Osteoblast (primary cell): ENCODE data around the gene CLSTN2. TPM values are rescaled to one million over a fixed set of nuclear protein-coding genes. Genes with fewer than 3 reads are reported as not detected.

Experiments
- DNase-seq: peaks from one replicate; pipeline ENCODE4 v3.0.0; 2011; ENCODE audit warnings: low spot score, mixed read lengths; ENCODE audit not compliant: insufficient read length; ENCODE audit errors: missing footprints
- H2AFZ ChIP-seq: 2 replicates; pipeline ENCODE4 v1.6.0; 2011; ENCODE audit warnings: mild to moderate bottlenecking, low read length
- H3K27ac ChIP-seq: 2 replicates; pipeline ENCODE4 v1.5.1; 2011; ENCODE audit warnings: mild to moderate bottlenecking, low read depth, low read length, moderate library complexity
- H3K27me3 ChIP-seq: 2 replicates; pipeline ENCODE4 v1.6.0; 2012; ENCODE audit warnings: mild to moderate bottlenecking, control low read depth, inconsistent platforms, low read length, moderate library complexity; ENCODE audit not compliant: insufficient read depth
- H3K36me3 ChIP-seq: 2 replicates; pipeline ENCODE4 v1.5.1; 2011; ENCODE audit warnings: mild to moderate bottlenecking, low read length, control low read depth, moderate library complexity; ENCODE audit not compliant: insufficient read depth
- H3K4me1 ChIP-seq: 2 replicates; pipeline ENCODE4 v1.5.1; 2011; ENCODE audit warnings: mild to moderate bottlenecking, low read length, control low read depth, moderate library complexity; ENCODE audit not compliant: insufficient read depth
- H3K4me2 ChIP-seq: 2 replicates; pipeline ENCODE4 v1.6.0; 2011; ENCODE audit warnings: mild to moderate bottlenecking, low read length; ENCODE audit not compliant: insufficient read depth
- H3K4me3 ChIP-seq: fragments of 200-600 bp; sonication (generic); 3 replicates; pipeline ENCODE4 v1.5.1; 2012; ENCODE audit warnings: mild to moderate bottlenecking, low read length, inconsistent platforms; ENCODE audit not compliant: insufficient read depth
- H3K79me2 ChIP-seq: 2 replicates; pipeline ENCODE4 v1.6.0; 2012; ENCODE audit warnings: mild to moderate bottlenecking, low read length, control low read depth, inconsistent platforms; ENCODE audit not compliant: insufficient read depth
- H3K9me3 ChIP-seq: 2 replicates; pipeline ENCODE4 v1.5.1; 2011; ENCODE audit warnings: low read depth, low read length, control low read depth
- H4K20me1 ChIP-seq: 2 replicates; pipeline ENCODE4 v1.6.0; 2012; ENCODE audit warnings: mild to moderate bottlenecking, low read length, control low read depth; ENCODE audit not compliant: insufficient read depth
- CTCF ChIP-seq: IDR thresholded peaks from 2 replicates; pipeline ENCODE4 v1.5.1; 2011; ENCODE audit warnings: mild to moderate bottlenecking, low read depth, low read length, moderate library complexity; ENCODE audit errors: extremely low read depth
- total RNA-seq: library from RNA; depleted of rRNA; stranded (reverse); fragments of >200 nt; gene quantifications from 2 replicates; pipeline ENCODE4 v1.2.3, GENCODE V29; 2012

Gene CLSTN2
- total RNA-seq, 1 donor = under 0.01 TPM

- H3K36me3 ChIP-seq = no peaks in the 10 kb centered on the region
- TF ChIP-seq CTCF = peak; percentile 7
- no peak overlapping the region for H3K27ac ChIP-seq
- no peaks in the 10 kb centered on the region for H3K9me3 ChIP-seq
- no peaks in the 10 kb centered on the region for H4K20me1 ChIP-seq
- H2AFZ ChIP-seq = no peak overlapping the region
- no peaks in the 10 kb centered on the region for H3K79me2 ChIP-seq
- H3K4me3 ChIP-seq = no peak overlapping the region
- no peak for DNase-seq
- H3K27me3 ChIP-seq = peaks cover 2% of the 10 kb centered on the region
- H3K4me1 ChIP-seq = no peaks in the 10 kb centered on the region
- no peak overlapping the region for H3K4me2 ChIP-seq
These were observed 425.3 kb downstream of the CLSTN2 start for GRCh38 chr3:140360332-140360731.

- Histone ChIP-seq H3K36me3 (no peaks in the 10 kb centered on the region), H3K27ac (no peak overlapping the region), H3K9me3 (no peaks in the 10 kb centered on the region), H4K20me1 (no peaks in the 10 kb centered on the region), H3K27me3 (no peaks in the 10 kb centered on the region), H3K4me1 (no peaks in the 10 kb centered on the region), H3K4me2 (no peak overlapping the region), H3K4me3 (no peak overlapping the region), H3K79me2 (no peaks in the 10 kb centered on the region), H2AFZ (no peak overlapping the region)
- TF ChIP-seq CTCF = no peak
- DNase-seq = no peak
These were observed 428.8 kb downstream of the CLSTN2 start for GRCh38 chr3:140363801-140364200.

GRCh38 chr3:140365872-140366697 lies 431.1 kb downstream of the CLSTN2 start:
- Histone ChIP-seq H3K4me2 (no peak overlapping the region), H3K4me3 (no peak overlapping the region), H3K27ac (no peak overlapping the region), H2AFZ (no peak overlapping the region), H3K27me3 (no peaks in the 10 kb centered on the region), H3K4me1 (no peaks in the 10 kb centered on the region), H3K79me2 (no peaks in the 10 kb centered on the region), H4K20me1 (no peaks in the 10 kb centered on the region), H3K36me3 (no peaks in the 10 kb centered on the region), H3K9me3 (no peaks in the 10 kb centered on the region)
- no peak for DNase-seq
- TF ChIP-seq CTCF = no peak

- Histone ChIP-seq H3K9me3 (no peaks in the 10 kb centered on the region), H3K4me2 (no peak overlapping the region), H3K36me3 (no peaks in the 10 kb centered on the region), H3K4me1 (no peaks in the 10 kb centered on the region), H4K20me1 (no peaks in the 10 kb centered on the region), H3K27me3 (no peaks in the 10 kb centered on the region), H3K4me3 (no peak overlapping the region), H3K79me2 (no peaks in the 10 kb centered on the region), H3K27ac (no peak overlapping the region), H2AFZ (no peak overlapping the region)
- DNase-seq = no peak
- TF ChIP-seq CTCF = no peak
These were observed 433.3 kb downstream of the CLSTN2 start for GRCh38 chr3:140368223-140368811.
